NCI-H82 (cell line): ENCODE measurements around the gene RRAD.
"Not testable (repeated sequence)": the region's sequence is repeated elsewhere in the genome, so short reads cannot be mapped to it uniquely, and the experiment has no call there.

Source experiments
- DNase-seq: peaks from one replicate; lab custom pipeline; 2025; lab: John Stamatoyannopoulos, UW

RRAD gene, protein sequence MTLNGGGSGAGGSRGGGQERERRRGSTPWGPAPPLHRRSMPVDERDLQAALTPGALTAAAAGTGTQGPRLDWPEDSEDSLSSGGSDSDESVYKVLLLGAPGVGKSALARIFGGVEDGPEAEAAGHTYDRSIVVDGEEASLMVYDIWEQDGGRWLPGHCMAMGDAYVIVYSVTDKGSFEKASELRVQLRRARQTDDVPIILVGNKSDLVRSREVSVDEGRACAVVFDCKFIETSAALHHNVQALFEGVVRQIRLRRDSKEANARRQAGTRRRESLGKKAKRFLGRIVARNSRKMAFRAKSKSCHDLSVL

DNA sequence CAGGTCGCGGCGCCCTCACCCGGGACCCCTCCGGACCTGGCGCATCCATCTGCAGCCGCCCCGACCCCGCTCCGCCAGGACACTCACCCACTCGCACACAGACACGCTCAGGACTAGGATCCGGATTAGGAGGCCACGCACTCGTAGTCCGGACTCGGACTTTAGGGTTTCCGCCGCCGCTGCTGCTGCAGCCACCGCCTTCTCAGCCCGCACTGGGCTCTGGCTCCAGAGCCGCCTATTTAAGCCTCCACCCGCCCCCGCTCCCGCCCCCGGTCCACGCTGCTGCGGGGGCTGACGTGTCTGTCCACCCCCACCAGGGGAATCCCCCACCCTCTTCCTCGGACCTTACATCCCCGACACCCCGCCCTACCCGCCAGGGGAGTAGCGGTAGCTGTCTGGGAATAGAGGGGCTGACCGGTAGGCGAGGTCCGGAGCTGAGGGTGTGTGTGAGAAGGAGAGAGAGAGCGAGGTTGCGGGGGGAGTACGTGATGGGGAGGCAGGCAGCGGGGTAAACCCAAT is at the start of gene RRAD:
RRAD (minus strand) TSS at position 214 of the 519 bp plus-strand sequence. CDS start 356 bp downstream, outside the sequence.
- DNase-seq: no peak

DNA sequence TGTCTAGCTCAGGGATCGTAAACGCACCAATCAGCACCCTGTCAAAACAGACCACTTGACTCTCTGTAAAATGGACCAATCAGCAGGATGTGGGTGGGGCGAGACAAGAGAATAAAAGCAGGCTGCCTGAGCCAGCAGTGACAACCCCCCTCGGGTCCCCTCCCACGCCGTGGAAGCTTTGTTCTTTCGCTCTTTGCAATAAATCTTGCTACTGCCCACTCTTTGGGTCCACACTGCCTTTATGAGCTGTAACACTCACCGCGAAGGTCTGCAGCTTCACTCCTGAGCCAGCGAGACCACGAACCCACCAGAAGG is 49.6 kb upstream of the RRAD start:
- DNase-seq: not testable (repeated sequence)

DNA sequence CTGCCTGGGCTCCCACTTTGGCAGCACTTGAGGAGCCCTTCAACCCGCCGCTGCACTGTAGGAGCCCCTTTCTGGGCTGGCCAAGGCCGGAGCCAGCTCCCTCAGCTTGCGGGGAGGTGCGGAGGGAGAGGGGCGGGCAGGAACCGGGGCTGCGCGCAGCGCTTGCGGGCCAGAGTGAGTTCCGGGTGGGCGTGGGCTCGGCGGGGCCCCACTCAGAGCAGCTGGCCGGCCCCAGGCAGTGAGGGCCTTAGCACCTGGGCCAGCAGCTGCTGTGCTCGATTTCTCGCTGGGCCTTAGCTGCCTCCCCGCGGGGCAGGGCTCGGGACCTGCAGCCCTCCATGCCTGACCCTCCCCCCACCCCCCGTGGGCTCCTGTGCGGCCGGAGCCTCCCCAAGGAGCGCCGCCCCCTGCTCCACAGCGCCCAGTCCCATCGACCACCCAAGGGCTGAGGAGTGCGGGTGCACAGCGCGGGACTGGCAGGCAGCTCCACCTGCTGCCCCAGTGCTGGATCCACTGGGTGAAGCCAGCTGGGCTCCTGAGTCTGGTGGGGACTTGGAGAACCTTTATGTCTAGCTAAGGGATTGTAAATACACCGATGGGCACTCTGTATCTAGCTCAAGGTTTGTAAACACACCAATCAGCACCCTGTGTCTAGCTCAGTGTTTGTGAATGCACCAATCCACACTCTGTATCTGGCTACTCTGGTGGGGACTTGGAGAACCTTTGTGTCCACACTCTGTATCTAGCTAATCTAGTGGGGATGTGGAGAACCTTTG is 49.0 kb upstream of the RRAD start:
- DNase-seq: not testable (repeated sequence)

DNA sequence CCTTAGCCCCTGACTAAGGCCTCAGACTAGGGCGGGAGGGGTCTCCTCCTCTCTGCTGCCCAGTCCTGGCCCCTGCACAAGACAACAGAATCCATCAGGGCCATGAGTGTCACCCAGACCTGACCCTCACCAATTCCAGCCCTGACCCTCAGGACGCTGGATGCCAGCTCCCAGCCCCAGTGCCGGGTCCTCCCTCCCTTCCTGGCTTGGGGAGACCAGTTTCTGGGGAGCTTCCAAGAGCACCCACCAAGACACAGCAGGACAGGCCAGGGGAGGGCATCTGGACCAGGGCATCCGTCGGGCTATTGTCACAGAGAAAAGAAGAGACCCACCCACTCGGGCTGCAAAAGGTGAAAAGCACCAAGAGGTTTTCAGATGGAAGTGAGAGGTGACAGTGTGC is 48.4 kb upstream of the RRAD start:
- no peak for DNase-seq

DNA sequence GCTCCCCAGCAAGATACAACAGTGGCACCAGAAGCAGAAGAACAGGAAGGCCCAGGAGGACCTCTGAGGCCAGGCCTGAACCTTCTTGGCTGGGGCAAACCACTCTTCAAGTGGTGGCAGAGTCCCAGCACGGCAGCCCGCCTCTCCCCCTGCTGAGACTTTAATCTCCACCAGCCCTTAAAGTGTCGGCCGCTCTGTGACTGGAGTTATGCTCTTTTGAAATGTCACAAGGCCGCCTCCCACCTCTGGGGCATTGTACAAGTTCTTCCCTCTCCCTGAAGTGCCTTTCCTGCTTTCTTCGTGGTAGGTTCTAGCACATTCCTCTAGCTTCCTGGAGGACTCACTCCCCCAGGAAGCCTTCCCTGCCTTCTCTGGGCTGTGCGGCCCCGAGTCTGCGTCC is 47.6 kb upstream of the RRAD start:
- no peak for DNase-seq

DNA sequence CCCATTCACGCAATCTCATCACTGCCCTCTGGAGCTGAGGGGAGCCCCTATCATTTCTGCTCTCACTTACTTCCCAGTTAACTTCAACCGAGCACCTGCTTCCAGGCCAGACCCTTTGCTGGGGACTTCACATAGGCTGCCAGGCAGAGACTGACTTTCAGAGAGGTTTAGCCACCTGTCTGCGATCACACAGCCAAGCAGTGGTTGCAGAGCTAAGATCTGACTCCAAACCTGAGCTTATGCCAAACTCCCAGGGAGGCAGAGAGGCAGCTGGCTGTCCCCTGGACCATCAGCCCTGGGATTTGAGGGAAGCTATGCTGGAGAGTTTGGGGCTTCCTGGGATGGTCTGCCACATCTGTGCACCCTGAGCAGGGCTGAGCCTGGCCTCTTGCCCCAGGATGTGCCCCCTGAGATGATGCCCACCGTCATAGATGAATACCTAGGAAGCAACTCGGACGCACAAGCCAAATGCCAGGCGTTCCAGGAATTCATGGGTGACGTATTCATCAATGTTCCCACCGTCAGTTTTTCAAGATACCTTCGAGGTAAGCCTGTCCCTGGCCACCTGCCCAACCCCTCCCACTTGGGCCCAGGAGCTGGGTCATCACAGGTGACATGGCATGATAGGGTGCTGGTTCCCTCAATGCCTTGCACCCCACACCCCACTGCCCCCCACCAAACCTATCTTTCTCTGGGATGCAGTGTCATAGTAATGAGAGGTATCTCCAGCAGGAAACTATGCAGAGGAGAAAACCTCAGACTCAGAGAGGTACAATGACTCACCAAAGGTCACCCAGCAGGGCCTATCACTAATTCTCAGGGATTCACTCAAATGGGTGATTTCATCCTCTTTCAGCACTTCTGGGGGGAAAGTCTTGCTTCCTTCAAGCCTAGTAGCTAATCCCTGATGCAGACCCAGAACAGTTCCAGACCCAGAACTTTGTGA is 45.7 kb upstream of the RRAD start:
- DNase-seq: no peak

DNA sequence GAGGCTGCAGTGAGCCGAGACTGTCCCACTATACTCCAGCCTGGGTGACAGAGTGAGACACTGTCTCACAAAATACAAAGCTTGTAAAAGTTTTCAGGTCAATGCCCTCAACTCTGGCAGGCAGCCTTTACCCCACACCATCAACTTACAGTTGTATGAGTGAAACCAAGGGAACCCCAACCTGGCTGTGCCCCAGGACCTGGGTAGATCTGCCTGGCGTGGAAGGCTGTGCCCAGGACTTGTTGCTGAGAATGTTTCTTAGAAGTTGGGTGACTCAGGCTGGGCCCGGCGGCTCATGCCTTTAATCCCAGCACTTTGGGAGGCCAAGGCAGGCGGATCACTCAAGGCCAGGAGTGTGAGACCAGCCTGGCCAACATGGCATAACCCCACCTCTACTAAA is 43.5 kb upstream of the RRAD start:
- no peak for DNase-seq

DNA sequence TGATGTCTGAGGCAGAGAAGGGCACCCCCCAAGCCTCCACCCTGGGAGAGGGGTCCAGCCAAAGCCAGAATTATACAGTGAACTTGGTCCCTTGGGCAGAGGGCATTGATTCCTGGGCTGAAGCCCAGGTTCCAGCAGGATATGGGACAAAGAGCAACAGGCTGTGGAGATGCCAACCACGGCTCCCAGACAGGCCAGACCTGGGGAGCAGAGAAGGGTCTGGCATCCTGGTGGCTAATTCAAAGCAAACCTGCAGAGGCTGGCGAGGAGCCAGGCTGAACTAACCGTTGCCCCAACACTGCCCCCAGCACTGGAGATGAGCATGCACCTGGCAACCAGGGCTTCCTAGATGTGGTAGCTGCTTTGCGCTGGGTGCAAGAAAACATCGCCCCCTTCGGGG is 38.7 kb upstream of the RRAD start:
- DNase-seq: no peak

DNA sequence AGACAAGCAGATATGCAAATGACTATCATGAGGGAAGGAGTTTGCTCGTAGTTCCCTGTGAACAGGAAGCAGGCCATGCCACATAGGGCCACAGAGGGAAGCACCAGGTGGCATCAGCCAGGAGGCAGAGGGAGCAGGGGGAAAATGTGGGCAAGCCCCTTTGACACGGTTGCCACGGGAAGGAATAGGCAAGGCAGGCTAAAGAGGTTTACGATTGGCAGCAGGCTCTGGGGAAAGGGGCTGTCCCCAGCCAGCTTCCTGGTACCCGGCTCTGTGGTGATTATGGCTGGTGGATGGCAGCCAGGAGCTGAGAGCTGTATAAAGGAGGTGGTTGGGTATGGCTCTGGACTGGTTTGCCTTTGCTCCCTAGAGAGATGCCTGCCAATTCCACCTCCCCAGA is 36.6 kb upstream of the RRAD start:
- peak; percentile 10 for DNase-seq

DNA sequence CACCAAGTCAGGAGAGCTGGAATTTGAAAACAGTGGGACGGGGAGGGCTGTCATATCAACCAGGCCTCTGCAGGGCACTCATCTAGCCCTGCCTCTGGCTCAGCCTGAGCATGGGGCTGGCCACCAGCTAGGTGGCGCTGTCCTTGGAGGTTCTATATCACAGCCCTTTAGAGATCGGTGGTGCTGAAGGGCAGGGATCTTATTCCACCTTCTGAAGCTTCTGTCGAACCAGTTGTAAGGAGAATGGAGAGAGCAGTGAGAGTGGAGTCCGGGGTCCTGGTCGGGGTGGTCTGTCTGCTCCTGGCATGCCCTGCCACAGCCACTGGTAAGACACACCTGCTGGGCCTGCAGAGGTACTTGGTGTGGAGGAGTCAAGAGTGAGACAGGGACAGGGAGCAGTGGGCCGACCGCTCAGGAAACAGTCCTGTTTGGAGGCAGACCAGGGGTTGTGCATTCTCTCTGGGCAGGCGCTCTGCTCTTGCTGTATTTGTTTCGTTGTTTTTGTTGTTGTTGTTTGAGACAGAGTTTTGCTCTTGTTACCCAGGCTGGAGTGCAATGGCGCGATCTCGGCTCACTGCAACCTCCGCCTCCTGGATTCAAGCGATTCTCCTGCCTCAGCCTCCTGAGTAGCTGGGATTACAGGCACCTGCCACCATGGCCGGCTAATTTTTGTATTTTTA is 35.9 kb upstream of the RRAD start, which contains the start of gene CES3:
CES3 (plus strand) TSS at position 202 of the 680 bp plus-strand sequence; CDS start at position 244, 42 bp downstream.
- peak; percentile 93 for DNase-seq

DNA sequence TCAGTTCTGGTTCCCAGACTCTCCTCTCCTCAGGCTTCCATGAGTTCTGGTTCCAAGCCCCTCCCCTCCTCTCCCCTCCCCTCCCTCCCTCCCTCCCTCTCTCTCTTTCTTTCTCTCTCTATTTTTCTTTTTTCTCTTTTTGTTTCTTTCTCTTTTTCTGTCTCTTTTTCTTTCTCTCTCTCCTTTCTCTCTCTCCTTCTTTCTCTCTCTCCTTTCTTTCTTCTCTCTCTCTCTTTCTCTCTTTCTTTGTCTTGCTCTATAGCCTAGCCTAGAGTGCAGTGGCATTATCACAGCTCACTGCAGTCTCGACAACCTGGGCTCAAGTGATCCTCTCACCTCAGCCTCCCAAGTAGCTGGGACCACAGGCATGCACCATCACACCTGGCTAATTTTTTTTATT is 34.9 kb upstream of the RRAD start:
- DNase-seq: no peak

DNA sequence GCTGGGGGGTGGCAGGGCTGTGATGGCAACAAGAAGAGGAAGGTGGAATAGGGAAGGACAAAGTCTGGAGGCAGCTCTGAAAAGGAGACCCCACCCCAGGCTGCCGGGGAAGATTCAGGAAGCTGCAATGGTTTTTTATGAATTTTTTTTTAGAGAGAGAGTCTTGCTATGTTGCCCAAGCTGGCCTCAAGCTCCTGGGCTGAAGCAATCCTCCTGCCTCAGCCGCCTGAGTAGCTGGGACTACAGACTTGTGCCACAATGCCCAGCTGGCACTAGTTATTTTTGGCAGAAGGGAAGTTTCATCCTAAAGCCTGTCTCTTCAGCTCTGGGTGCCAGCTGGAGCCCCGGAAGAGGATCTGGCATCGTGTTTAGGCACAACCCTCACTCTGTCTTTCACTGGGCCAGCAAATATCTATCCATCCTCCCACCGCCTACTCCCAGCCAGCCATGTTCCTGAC is 34.4 kb upstream of the RRAD start:
- DNase-seq: no peak

DNA sequence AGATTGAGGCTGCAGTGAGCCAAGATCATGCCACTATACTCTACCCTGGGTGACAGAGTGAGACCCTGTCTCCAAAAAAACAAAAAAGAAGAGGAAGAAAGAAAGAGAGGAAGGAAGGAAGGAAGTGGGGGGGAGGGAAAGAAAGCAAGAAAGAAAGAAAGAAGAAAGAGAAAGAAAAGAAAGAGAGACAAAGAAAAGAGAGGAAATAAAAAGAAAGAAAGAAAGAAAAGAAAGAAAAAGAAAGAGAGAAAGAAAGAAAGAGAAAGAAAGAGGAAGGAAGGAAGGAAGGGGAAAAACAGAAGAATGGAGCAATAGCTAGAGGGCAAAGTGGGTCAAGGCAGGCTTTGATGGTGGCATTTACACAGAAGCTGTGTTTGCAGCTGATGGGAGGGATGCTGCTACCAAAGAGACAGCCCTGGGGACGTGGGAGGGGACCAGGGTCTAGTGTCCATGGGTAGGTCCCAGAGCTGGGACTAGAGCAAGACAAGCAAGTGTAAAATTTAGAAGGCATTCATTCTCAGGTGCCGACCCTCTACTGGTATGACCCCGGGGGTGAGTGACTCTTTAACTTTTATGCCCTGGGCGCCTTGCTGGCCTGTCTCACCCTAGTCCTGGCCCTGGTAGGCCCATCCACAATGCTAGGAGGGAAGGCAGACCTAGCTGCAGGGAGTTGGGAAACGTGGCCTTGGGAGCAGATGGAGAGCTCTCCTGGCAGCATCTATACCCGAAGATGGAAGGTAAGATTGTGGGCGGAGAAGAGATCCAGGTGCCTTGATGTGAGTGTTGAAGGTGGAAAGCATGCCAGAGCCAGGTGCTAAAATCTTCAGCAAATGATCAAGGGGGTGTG is 33.7 kb upstream of the RRAD start:
- no peak for DNase-seq

DNA sequence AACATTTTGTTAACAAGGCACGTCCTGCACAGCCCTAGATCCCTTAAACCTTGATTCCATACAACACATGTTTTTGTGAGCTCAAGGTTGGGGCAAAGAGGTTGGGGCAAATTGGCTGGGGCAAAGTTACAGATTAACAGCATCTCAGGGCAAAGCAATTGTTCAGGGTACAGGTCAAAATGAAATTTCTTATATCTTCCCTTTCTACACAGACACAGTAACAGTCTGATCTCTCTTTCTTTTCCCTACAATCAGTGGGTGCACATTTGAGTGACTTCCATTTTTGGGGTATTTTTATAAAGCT is 30.8 kb upstream of the RRAD start:
- DNase-seq: not testable (repeated sequence)

DNA sequence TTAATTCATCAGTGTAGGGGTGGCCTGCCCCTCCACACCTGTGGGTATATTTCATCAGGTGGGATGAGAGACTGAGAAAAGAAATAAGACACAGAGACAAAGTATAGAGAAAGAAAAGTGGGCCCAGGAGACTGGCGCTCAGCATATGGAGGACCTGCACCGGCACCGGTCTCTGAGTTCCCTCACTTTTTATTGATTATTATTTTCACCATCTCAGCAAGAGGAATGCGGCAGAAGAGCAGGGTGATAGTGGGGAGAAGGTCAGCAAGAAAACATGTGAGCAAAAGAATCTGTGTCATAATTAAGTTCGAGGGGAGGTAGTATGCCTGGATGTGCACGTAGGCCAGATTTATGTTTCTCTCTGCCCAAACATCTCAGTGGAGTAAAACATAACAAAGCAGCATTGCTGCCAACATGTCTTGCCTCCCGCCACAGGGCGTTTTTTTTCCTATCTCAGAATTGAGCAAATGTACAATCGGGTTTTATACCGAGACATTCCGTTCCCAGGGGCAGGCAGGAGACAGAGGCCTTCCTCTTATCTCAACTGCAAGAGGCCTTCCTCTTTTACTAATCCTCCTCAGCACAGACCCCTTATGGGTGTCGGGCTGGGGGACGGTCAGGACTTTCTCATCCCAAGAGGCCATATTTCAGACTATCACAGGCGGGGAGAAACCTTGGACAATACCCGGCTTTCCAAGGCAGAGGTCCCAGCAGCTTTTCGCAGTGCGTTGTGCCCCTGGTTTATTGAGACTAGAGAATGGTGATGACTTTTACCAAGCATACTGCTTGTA is 30.2 kb upstream of the RRAD start:
- DNase-seq: not testable (repeated sequence)

DNA sequence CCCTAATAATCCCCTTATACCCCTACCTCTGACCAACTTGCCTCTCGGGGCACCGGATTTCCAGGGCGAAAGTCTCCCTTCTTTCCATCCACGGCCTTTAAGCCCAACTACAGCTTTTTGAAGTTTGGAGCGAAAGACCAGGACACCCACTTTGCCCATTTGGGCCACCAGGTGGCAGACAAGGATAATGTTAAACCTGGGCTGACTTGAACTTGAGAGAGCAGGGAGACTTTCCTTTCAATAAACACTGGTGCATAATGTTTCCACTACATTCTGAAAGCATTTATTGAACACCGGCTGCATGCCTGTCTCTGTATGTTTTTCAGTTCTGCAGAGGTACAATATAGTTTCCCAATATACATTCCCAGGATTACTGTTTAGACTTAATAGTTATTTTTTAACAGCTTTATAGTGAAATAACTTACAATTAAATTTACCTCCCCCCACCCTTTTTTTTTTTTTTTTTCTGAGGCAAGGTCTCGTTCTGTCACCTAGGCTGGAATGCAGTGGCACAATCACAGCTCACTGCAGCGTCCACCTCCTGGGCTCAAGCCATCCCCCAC is 28.8 kb upstream of the RRAD start:
- DNase-seq: peak; percentile 86

DNA sequence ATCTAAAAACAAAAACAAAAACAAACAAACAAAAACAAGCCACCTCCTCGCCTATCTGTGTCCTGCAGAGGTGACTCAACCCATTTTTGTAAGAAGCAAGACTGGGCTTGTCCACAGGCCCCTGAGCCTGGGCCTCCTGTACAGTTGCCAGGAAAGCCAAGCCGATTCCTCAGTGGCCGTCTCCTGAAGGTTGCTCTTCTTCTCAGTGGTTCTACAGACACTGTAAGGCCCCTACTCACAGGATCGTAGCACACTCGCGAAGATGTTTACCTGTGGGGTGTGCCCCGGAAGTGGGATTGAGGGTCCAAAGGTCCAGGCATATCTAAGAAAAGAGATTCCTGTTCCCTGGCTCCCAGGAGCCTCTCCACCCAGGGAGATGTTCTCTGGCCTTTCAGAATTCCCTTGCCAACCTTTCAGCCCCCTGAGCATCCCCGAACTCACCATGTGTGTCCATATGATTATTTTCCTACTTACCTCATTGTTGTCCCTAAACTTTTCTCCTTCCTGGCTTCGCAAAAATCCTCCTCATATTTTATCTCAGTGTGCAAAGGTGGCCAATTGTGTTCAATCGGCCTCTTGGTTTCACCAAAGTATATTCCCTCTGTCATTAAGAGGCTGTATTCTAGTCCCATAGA is 28.2 kb upstream of the RRAD start:
- no peak for DNase-seq

DNA sequence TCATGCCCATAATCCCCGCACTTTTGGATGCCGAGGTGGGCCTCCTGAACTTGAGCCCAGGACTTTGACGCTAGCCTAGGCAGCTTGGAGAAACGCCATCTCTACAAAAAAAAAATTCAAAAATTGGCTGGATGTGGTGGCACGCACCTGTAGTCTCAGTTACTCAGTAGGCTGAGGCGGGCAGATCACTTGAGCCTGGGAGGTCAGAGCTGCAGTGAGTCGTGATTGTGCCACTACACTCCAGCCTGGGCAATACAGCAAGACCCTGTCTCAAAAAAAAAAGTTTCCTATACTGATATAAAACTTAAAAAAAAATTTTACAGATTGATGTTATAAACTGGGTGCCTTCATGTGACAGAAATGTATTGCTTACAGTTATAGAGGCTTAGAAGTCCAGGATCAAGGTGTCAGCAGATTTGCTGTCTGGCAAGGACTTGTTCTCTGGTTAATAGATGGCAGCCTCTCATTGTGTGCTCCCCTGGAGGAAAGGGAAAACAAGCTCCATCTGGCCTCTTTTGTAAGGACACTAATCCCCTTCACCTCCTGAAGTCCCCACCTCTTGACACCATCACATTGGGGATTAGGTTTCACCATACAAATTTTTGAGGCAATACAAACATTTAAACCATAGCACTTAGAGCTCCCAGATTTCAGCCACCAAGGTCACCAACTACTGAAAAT is 27.2 kb upstream of the RRAD start:
- peak; percentile 94 for DNase-seq
